ENCODE results near the gene FHOD3.
"Not testable (repeated sequence)": the region's sequence is repeated elsewhere in the genome, so short reads cannot be mapped to it uniquely, and the experiment has no call there.

Gene FHOD3

DNA sequence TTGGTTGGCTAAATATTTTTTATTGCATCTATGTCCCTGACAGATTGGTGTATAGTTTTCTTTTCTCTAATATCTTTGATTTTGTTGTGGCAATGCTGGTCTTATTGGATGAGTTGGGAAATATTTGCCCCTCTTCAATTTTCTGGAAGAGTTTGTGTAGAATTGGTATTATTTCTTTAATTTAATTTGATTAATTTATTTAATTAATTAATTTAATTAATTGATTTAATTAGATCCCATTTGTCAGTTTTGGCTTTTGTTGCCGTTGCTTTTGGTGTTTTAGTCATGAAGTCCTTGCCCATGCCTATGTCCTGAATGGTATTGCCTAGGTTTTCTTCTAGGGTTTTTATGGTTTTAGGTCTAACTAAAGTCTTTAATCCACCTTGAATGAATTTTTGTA, 253.8 kb downstream of the FHOD3 start:
- not testable (repeated sequence) for H3K4me1 ChIP-seq (ENCODE audit: control insufficient read depth, low read depth, low read length); H3K27ac ChIP-seq (ENCODE audit: low read length); H3K36me3 ChIP-seq (ENCODE audit: control insufficient read depth, low read depth, low read length); H3K27me3 ChIP-seq (ENCODE audit: control insufficient read depth, insufficient read depth, low read length); H3K9ac ChIP-seq (ENCODE audit: low read length); H3K4me3 ChIP-seq (ENCODE audit: low read length); H3K9me3 ChIP-seq (ENCODE audit: control insufficient read depth, low read depth, low read length)

DNA sequence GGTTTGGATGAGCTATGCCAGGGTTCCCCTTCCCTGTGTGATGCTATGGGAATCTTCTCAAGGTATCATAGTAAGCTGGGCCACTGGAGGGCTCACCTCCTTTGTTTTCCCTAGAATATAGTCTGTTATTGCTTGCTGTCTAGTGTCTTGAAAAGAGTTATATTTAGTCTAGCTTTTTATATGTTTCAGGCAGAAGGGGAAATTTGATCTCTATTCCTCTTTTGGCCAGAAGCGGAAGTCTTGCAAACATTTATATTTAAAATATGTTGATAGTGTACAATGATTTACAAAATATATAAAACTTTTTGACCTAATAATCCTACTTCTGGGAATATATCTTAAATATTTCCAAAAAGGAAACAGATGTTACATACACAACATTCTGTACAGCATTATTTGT, 260.7 kb downstream of the FHOD3 start:
- H3K27ac ChIP-seq (ENCODE audit: low read length) = no peak overlapping the region
- no peaks in the 10 kb centered on the region for H3K27me3 ChIP-seq (ENCODE audit: control insufficient read depth, insufficient read depth, low read length)
- H3K36me3 ChIP-seq (ENCODE audit: control insufficient read depth, low read depth, low read length) = no peaks in the 10 kb centered on the region
- H3K4me1 ChIP-seq (ENCODE audit: control insufficient read depth, low read depth, low read length) = peaks cover 12% of the 10 kb centered on the region
- no peak overlapping the region for H3K4me3 ChIP-seq (ENCODE audit: low read length)
- no peak overlapping the region for H3K9ac ChIP-seq (ENCODE audit: low read length)
- no peaks in the 10 kb centered on the region for H3K9me3 ChIP-seq (ENCODE audit: control insufficient read depth, low read depth, low read length)

DNA sequence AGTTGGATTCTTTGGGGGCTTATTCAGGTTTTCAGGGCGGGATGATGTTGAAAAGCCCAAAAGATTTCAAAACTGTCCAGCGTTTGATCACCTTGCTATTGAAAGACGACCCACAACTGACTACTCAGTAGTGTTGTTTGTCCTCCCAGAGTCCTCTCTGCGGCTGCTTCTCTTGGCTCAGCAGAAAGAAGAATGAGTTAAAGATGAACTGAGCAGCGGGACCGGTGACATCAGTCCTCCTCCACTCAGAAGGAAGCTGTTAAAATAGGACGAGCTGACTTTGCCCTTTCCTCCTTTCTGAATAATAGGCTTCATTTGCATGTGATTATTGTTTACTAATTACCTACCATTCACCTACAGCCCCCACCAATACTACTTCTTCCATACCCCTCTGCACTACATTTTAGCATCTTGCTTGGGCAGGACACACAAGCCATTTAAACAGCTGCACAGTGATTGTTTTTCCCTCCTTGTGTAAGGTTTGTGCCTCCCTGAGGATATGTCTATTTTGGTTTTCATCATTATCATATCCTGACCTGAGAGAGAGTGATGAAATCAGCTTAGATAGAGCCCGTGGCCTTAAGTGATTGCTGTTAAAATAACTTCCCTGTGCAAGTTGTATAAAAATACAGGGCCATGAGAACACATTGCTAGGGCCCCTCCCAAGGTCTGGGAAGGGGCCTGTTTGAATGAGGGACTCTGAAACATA, 261.8 kb downstream of the FHOD3 start:
- no peak overlapping the region for H3K9ac ChIP-seq (ENCODE audit: low read length)
- H3K36me3 ChIP-seq (ENCODE audit: control insufficient read depth, low read depth, low read length) = no peaks in the 10 kb centered on the region
- H3K27me3 ChIP-seq (ENCODE audit: control insufficient read depth, insufficient read depth, low read length) = no peaks in the 10 kb centered on the region
- H3K4me1 ChIP-seq (ENCODE audit: control insufficient read depth, low read depth, low read length) = peaks cover 16% of the 10 kb centered on the region
- H3K9me3 ChIP-seq (ENCODE audit: control insufficient read depth, low read depth, low read length) = no peaks in the 10 kb centered on the region
- no peak overlapping the region for H3K4me3 ChIP-seq (ENCODE audit: low read length)
- no peak overlapping the region for H3K27ac ChIP-seq (ENCODE audit: low read length)

DNA sequence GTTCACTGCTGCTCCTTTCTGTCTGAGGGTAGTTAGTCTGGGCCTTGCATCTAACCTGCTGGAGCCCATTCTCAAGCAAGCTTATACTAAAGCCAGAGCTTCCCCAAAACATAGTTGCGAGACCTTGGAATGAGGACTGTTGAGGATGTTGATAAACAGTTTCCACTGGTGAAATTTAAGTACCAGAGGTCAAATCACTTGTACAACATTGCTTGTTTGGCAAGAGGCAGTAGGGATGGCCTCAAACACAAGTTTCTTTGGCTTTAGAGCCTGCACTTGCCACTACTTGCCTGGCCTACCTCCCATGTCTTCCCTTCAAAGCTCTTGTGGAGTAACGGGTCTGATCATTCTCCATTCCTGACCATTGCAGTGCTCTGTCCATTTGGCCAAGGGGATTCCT, 262.7 kb downstream of the FHOD3 start:
- H3K27me3 ChIP-seq (ENCODE audit: control insufficient read depth, insufficient read depth, low read length) = no peaks in the 10 kb centered on the region
- H3K36me3 ChIP-seq (ENCODE audit: control insufficient read depth, low read depth, low read length) = no peaks in the 10 kb centered on the region
- H3K9me3 ChIP-seq (ENCODE audit: control insufficient read depth, low read depth, low read length) = no peaks in the 10 kb centered on the region
- peaks cover 24% of the 10 kb centered on the region for H3K4me1 ChIP-seq (ENCODE audit: control insufficient read depth, low read depth, low read length)
- H3K27ac ChIP-seq (ENCODE audit: low read length) = no peak overlapping the region
- H3K9ac ChIP-seq (ENCODE audit: low read length) = no peak overlapping the region
- no peak overlapping the region for H3K4me3 ChIP-seq (ENCODE audit: low read length)

DNA sequence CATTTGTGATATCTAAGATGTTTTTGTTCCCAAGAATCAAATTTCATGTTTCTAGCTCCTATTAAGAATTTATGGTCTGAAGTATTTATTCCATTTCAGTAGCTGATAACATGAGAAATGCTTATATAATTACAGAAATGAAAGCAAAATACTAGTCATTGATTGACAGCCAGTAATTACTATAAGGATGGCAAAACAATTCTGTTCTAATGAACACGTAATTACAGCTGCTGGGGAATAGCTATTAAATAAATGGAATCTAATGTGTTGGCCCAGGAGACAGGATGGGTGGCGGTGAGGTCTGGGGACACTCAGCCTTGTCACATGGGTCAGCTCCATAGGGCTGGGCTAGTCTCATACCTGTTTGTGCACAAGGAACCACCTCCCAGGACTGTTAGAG, 263.5 kb downstream of the FHOD3 start:
- Histone ChIP-seq H3K36me3 (ENCODE audit: control insufficient read depth, low read depth, low read length) (no peaks in the 10 kb centered on the region), H3K27me3 (ENCODE audit: control insufficient read depth, insufficient read depth, low read length) (no peaks in the 10 kb centered on the region), H3K9me3 (ENCODE audit: control insufficient read depth, low read depth, low read length) (no peaks in the 10 kb centered on the region), H3K9ac (ENCODE audit: low read length) (no peak overlapping the region), H3K27ac (ENCODE audit: low read length) (no peak overlapping the region), H3K4me1 (ENCODE audit: control insufficient read depth, low read depth, low read length) (peaks cover 31% of the 10 kb centered on the region), H3K4me3 (ENCODE audit: low read length) (no peak overlapping the region)

DNA sequence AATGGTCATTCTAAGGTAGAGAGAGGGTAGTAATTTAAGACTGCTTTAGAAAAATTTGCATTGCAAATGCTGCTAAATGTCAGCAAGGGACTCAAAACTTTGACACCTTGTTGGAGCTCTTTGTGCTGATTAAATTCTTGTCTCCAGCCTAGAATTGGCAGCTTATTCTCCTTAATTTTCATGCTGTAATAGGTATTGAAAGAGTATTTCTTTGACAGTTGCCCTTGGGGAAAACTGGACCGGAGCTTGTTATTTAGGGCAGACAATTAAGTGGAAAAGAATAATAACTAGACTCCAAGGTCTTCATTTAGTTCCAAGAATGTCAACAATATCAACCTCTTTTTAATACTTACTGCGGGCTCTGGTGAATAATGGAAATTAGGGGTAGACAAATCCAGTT, 267.3 kb downstream of the FHOD3 start:
- Histone ChIP-seq H3K27me3 (ENCODE audit: control insufficient read depth, insufficient read depth, low read length) (no peaks in the 10 kb centered on the region), H3K4me3 (ENCODE audit: low read length) (no peak overlapping the region), H3K27ac (ENCODE audit: low read length) (no peak overlapping the region), H3K9ac (ENCODE audit: low read length) (no peak overlapping the region), H3K9me3 (ENCODE audit: control insufficient read depth, low read depth, low read length) (no peaks in the 10 kb centered on the region), H3K36me3 (ENCODE audit: control insufficient read depth, low read depth, low read length) (no peaks in the 10 kb centered on the region), H3K4me1 (ENCODE audit: control insufficient read depth, low read depth, low read length) (peaks cover 46% of the 10 kb centered on the region)

DNA sequence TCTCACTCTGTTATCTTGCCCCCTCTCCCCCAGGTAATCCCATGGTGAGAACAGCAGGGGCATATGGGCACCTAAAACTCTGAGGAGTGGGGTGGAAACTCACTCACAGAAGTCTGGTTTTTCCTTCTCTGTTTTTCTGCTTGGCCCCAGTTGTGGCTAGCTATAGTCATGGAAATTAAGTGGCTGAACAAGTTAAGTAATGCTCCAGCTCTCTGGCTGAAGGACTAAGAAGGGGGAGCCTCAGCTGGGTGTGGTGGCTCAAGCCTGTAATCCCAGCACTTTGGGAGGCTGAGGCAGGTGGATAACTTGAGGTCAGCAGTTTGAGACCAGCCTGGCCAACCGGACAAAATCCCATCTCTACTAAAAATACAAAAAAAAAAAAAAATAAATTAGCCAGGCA, 270.3 kb downstream of the FHOD3 start:
- Histone ChIP-seq H3K36me3 (ENCODE audit: control insufficient read depth, low read depth, low read length) (no peaks in the 10 kb centered on the region), H3K9me3 (ENCODE audit: control insufficient read depth, low read depth, low read length) (no peaks in the 10 kb centered on the region), H3K4me1 (ENCODE audit: control insufficient read depth, low read depth, low read length) (peaks cover 54% of the 10 kb centered on the region), H3K27ac (ENCODE audit: low read length) (no peak overlapping the region), H3K27me3 (ENCODE audit: control insufficient read depth, insufficient read depth, low read length) (no peaks in the 10 kb centered on the region), H3K9ac (ENCODE audit: low read length) (no peak overlapping the region), H3K4me3 (ENCODE audit: low read length) (no peak overlapping the region)

DNA sequence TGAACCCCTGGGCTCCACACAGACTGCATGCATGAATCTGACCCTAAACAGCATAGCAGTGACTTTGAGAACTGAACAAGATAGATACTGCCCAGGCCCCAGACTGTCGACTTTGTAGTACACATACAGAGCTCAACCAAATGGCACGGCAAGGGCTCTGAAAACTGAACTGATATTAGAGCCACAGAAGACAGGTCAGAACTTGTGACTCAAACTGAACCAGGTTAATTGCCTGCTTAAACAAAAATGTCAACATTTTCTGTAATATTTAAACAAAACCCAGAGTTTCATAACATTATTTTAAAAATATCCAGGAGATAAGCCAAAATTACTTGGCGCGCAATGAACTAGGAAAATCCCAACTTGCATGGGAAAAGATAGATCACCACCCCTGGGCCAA, 271.0 kb downstream of the FHOD3 start:
- H3K9ac ChIP-seq (ENCODE audit: low read length) = no peak overlapping the region
- no peaks in the 10 kb centered on the region for H3K27me3 ChIP-seq (ENCODE audit: control insufficient read depth, insufficient read depth, low read length)
- H3K9me3 ChIP-seq (ENCODE audit: control insufficient read depth, low read depth, low read length) = no peaks in the 10 kb centered on the region
- no peaks in the 10 kb centered on the region for H3K36me3 ChIP-seq (ENCODE audit: control insufficient read depth, low read depth, low read length)
- peaks cover 48% of the 10 kb centered on the region for H3K4me1 ChIP-seq (ENCODE audit: control insufficient read depth, low read depth, low read length)
- no peak overlapping the region for H3K27ac ChIP-seq (ENCODE audit: low read length)
- no peak overlapping the region for H3K4me3 ChIP-seq (ENCODE audit: low read length)

DNA sequence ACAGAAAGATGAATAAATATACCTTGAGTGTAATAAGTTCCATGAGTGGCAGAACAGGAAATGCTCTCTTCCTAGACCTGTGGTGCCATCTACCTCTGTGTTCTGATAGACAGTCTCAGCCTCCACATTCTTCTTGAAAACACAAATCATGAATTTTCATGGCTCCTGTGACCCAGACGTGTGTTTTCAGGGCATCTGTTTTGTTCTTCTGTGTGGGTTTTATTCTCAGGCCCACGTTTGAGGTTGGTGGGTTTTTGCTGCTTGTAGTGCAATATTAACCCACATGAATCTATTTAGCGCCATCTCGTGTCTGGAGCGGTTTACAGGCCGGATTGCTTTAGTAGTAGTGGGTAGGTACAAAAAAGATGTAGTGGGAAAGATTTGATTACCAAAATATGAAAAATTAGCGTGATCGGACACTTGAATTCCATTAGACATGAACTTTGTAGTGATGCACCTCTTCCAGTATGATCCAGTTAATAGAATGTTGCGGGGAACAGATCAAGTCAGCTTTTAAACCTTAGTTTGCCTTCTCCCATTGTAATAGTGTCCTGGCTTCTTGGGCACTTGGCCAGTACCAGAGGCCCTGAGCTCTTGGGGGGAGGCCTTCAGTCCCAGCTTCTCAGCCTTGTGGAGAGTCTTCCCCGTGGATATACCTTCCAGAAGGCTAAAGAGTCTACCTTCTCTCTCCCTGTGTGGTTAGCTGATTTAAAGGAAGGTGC, 274.8 kb downstream of the FHOD3 start:
- Histone ChIP-seq H3K9me3 (ENCODE audit: control insufficient read depth, low read depth, low read length) (no peaks in the 10 kb centered on the region), H3K4me3 (ENCODE audit: low read length) (no peak overlapping the region), H3K27ac (ENCODE audit: low read length) (no peak overlapping the region), H3K27me3 (ENCODE audit: control insufficient read depth, insufficient read depth, low read length) (no peaks in the 10 kb centered on the region), H3K9ac (ENCODE audit: low read length) (no peak overlapping the region), H3K36me3 (ENCODE audit: control insufficient read depth, low read depth, low read length) (no peaks in the 10 kb centered on the region), H3K4me1 (ENCODE audit: control insufficient read depth, low read depth, low read length) (peaks cover 21% of the 10 kb centered on the region)

DNA sequence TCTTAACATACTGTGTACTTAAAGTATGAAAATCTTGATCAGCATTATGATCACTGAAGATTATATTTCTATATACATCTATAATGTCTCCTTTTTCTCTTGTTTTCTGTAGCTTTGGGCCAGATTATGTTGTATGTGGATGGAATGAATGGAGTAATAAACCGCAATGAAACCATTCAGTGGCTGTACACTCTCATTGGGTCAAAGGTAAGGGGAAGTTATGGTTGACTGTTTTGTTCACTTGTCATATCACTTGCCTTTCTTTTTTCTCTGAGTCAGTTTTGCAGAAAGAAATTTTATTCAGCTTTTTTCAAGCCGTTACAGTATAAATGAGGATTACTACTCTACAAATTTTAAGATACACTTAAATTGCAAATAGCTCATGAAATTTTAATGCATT, 278.8 kb downstream of the FHOD3 start:
- Histone ChIP-seq H3K4me3 (ENCODE audit: low read length) (no peak overlapping the region), H3K4me1 (ENCODE audit: control insufficient read depth, low read depth, low read length) (peaks cover 19% of the 10 kb centered on the region), H3K36me3 (ENCODE audit: control insufficient read depth, low read depth, low read length) (no peaks in the 10 kb centered on the region), H3K27me3 (ENCODE audit: control insufficient read depth, insufficient read depth, low read length) (no peaks in the 10 kb centered on the region), H3K27ac (ENCODE audit: low read length) (no peak overlapping the region), H3K9me3 (ENCODE audit: control insufficient read depth, low read depth, low read length) (no peaks in the 10 kb centered on the region), H3K9ac (ENCODE audit: low read length) (no peak overlapping the region)

DNA sequence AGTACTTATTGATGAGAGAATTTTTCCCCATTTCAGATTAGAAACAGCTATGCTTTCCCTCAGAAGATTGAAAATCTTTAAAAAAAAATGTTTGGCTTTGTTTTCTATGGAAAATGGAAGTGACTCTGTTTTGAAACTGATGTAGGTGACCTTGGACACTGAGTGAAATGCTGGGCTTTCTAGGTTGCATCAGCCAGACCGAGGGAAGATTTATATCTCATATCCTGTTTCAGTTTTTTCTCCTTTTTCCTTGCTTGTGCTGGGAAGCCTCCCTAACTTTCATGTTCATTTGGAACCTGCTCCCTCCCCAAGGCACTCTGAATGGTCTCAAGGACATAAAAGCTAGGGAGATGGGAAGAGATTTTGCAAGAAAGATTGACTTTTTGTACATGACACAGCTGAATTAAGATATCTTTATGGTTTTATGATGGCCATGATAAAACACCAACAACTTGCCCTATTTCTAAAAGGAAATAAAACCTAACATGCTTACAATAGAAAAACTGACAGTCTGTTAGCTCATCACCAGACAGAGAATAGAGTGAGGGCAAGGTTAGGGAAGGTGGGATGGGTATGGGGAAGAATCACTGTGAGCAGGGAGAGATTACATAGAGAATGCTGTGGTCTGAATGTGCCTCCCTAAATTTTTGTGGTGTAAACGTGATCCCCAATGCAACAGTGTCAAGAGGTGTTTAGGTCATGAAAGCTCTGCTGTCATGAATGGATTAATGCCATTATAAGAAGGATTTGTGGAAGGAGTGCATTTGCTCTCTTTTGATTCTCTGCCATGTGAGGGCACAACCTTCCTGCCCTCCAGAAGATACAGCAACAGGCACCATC, 281.6 kb downstream of the FHOD3 start:
- no peaks in the 10 kb centered on the region for H3K36me3 ChIP-seq (ENCODE audit: control insufficient read depth, low read depth, low read length)
- no peak overlapping the region for H3K9ac ChIP-seq (ENCODE audit: low read length)
- H3K27ac ChIP-seq (ENCODE audit: low read length) = no peak overlapping the region
- H3K4me1 ChIP-seq (ENCODE audit: control insufficient read depth, low read depth, low read length) = peaks cover 30% of the 10 kb centered on the region
- H3K4me3 ChIP-seq (ENCODE audit: low read length) = no peak overlapping the region
- H3K9me3 ChIP-seq (ENCODE audit: control insufficient read depth, low read depth, low read length) = no peaks in the 10 kb centered on the region
- H3K27me3 ChIP-seq (ENCODE audit: control insufficient read depth, insufficient read depth, low read length) = no peaks in the 10 kb centered on the region

All from iPS-18a (cell line).